ENCODE measurements around the gene BTG1.
"Not testable (repeated sequence)": the region's sequence is repeated elsewhere in the genome, so short reads cannot be mapped to it uniquely, and the experiment has no call there.

BTG1 gene

GRCh38 chr12:92094751-92095161 lies 50.9 kb downstream of the BTG1 start:
- Histone ChIP-seq H3K4me2 (ENCODE audit: low read depth, low read length, poor library complexity, severe bottlenecking) (no peak overlapping the region), H3K4me1 (ENCODE audit: insufficient read depth, low read length, poor library complexity, severe bottlenecking) (peaks cover 5% of the 10 kb centered on the region), H4K20me1 (ENCODE audit: insufficient read depth, low read length, poor library complexity, severe bottlenecking) (no peaks in the 10 kb centered on the region), H3K9me2 (replicated peaks; ENCODE audit: low read depth, low read length) (no peaks in the 10 kb centered on the region), H3K27me3 (ENCODE audit: insufficient read depth, low read length, poor library complexity, severe bottlenecking) (no peaks in the 10 kb centered on the region), H3K9ac (ENCODE audit: low read depth, low read length, poor library complexity, severe bottlenecking) (no peak overlapping the region), H3K79me2 (ENCODE audit: insufficient read depth, low read length) (no peaks in the 10 kb centered on the region), H3K36me3 (ENCODE audit: insufficient read depth, low read length) (no peaks in the 10 kb centered on the region), H2AFZ (ENCODE audit: low read length) (no peak overlapping the region; the same call in 1 of the 2 replicates), H3F3A (ENCODE audit: low read depth) (no peaks in the 10 kb centered on the region), H3K9me3 (ENCODE audit: insufficient read depth, low read depth, low read length) (no peaks in the 10 kb centered on the region), H3K4me3 (ENCODE audit: low read length, poor library complexity, severe bottlenecking) (no peak overlapping the region)
- no peak for TF ChIP-seq EZH2phosphoT487 (IDR thresholded peaks at IDR 0.05; ENCODE audit: borderline replicate concordance)
- peak; percentile 18; the same call in 1 of the 2 replicates for TF ChIP-seq CTCF (conservative IDR thresholded peaks at IDR 0.05; ENCODE audit: low read length)

GRCh38 chr12:92094301-92094700 lies 51.3 kb downstream of the BTG1 start:
- not testable (repeated sequence) for H3K9me3 ChIP-seq (ENCODE audit: insufficient read depth, low read depth, low read length); H3K27me3 ChIP-seq (ENCODE audit: insufficient read depth, low read length, poor library complexity, severe bottlenecking); H3K4me1 ChIP-seq (ENCODE audit: insufficient read depth, low read length, poor library complexity, severe bottlenecking); H3K79me2 ChIP-seq (ENCODE audit: insufficient read depth, low read length); H3K4me3 ChIP-seq (ENCODE audit: low read length, poor library complexity, severe bottlenecking); H2AFZ ChIP-seq (ENCODE audit: low read length); H3K9me2 ChIP-seq (replicated peaks; ENCODE audit: low read depth, low read length); H3K9ac ChIP-seq (ENCODE audit: low read depth, low read length, poor library complexity, severe bottlenecking); H3K4me2 ChIP-seq (ENCODE audit: low read depth, low read length, poor library complexity, severe bottlenecking); H4K20me1 ChIP-seq (ENCODE audit: insufficient read depth, low read length, poor library complexity, severe bottlenecking); H3K36me3 ChIP-seq (ENCODE audit: insufficient read depth, low read length); H3F3A ChIP-seq (ENCODE audit: low read depth)

Data from Loucy (cell line).